Ovary (tissue), 3 donors: ENCODE measurements around the gene PRAMEF14.
"Not testable (repeated sequence)": the region's sequence is repeated elsewhere in the genome, so short reads cannot be mapped to it uniquely, and the experiment has no call there.

Source experiments
- CTCF ChIP-seq, 3 donors: fragments of 450-650 bp in 2 of 3; fragments of 200-600 bp in 1 of 3; IDR thresholded peaks; one replicate each; pipeline versions ENCODE4 v1.5.1 to v1.8.0; 2016 to 2022; ENCODE audit warnings: antibody characterized with exemption in 3 of 3, mild to moderate bottlenecking in 1 of 3
- POLR2A ChIP-seq: fragments of 450-650 bp; IDR thresholded peaks from one replicate; pipeline ENCODE4 v1.6.1; 2017; ENCODE audit warnings: antibody characterized with exemption, mild to moderate bottlenecking, moderate library complexity
- donor health status: DM: no; HTN: no; CAD: no.

DNA sequence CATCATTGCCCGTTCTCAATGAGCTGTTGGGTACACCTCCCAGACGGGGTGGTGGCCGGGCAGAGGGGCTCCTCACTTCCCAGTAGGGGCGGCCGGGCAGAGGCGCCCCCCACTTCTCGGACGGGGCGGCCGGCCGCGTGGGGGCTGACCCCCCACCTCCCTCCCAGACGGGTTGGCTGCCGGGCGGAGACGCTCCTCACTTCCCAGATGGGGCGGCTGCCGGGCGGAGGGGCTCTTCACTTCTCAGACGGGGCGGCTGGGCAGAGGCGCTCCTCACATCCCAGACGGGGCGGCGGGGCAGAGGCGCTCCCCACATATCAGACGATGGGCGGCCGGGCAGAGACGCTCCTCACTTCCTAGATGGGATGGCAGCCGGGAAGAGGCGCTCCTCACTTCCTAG lies 47.8 kb upstream of the PRAMEF14 start:
- TF ChIP-seq POLR2A; CTCF (IDR thresholded peaks at IDR 0.05): not testable (repeated sequence)
